BE2C (cell line): ENCODE results near the gene NUFIP1.
"Not testable (repeated sequence)": the region's sequence is repeated elsewhere in the genome, so short reads cannot be mapped to it uniquely, and the experiment has no call there.

ENCODE experiments used
- DNase-seq: peaks from one replicate; pipeline ENCODE4 v3.0.0-alpha.2; 2020
- H3K27me3 ChIP-seq: fragments of 250-450 bp; sonication (Bioruptor Pico); 2 replicates; pipeline ENCODE4 v1.5.1; 2020; ENCODE audit warnings: mild to moderate bottlenecking
- H3K36me3 ChIP-seq: fragments of 250-450 bp; sonication (Bioruptor Pico); 2 replicates; pipeline ENCODE4 v1.5.1; 2020; ENCODE audit warnings: mild to moderate bottlenecking
- H3K4me1 ChIP-seq: fragments of 250-450 bp; sonication (Bioruptor Pico); 2 replicates; pipeline ENCODE4 v1.5.1; 2020
- H3K4me3 ChIP-seq: 2 replicates; pipeline ENCODE4 v1.5.1; 2011; ENCODE audit warnings: low read depth, low read length
- H3K9me3 ChIP-seq: fragments of 250-450 bp; sonication (Bioruptor Pico); 2 replicates; pipeline ENCODE4 v1.5.1; 2020
- CTCF ChIP-seq: IDR thresholded peaks from 2 replicates; pipeline ENCODE4 v1.5.1; 2012; ENCODE audit warnings: mild to moderate bottlenecking, low read depth, low read length

NUFIP1 gene

GRCh38 chr13:44902738-44903137 is 86.5 kb downstream of the NUFIP1 start:
- Histone ChIP-seq H3K9me3 (no peaks in the 10 kb centered on the region), H3K36me3 (no peaks in the 10 kb centered on the region), H3K4me3 (no peak overlapping the region), H3K27me3 (no peaks in the 10 kb centered on the region), H3K4me1 (peaks cover 5% of the 10 kb centered on the region; the same call in 1 of the 2 replicates)
- no peak for DNase-seq
- no peak for TF ChIP-seq CTCF

DNA sequence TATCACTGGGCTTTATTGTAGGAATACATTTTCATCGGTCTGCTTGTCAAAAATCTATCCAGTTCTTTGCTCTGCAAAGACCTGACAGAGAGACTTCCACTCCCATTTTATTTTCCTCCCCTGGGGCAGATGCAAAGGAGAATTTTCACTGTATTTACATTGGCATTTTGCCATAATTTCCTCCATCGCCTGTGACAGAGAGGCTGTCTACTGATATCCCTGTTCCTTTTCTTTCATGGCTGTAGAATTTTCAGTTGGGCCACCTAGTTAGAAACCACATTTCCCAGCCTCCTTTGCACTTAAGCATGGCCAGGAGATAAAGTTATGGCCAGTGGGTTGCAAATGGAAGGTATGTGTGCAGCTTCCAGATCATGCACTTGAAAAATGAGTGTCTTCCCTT is 89.3 kb downstream of the NUFIP1 start:
- Histone ChIP-seq H3K9me3 (no peaks in the 10 kb centered on the region), H3K27me3 (no peaks in the 10 kb centered on the region), H3K4me1 (peaks cover 10% of the 10 kb centered on the region), H3K4me3 (no peak overlapping the region), H3K36me3 (no peaks in the 10 kb centered on the region)
- no peak for TF ChIP-seq CTCF
- DNase-seq = no peak

DNA sequence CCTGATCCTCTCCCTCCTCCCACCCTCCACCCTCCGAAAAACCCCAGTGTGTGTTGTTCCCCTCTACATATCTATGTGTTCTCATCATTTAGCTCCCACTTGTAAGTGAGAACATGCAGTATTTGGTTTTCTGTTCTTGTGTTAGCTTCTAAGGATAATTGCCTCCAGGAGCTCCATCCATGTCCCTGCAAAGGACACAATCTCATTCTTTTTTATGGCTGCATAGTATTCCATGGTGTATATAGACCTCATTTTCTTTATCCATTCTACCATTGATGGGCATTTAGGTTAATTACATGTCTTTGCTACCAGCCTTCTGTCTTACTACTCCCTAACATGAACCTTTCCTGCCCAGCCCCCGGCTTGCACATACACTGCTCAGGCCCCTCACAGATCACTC is 91.0 kb downstream of the NUFIP1 start:
- not testable (repeated sequence) for H3K9me3 ChIP-seq, H3K27me3 ChIP-seq, H3K36me3 ChIP-seq, H3K4me3 ChIP-seq, DNase-seq
- peaks cover 16% of the 10 kb centered on the region for H3K4me1 ChIP-seq

GRCh38 chr13:44895953-44896335 is 93.3 kb downstream of the NUFIP1 start:
- H3K9me3 ChIP-seq = no peaks in the 10 kb centered on the region
- H3K36me3 ChIP-seq = no peaks in the 10 kb centered on the region
- H3K4me1 ChIP-seq = peaks cover 16% of the 10 kb centered on the region
- TF ChIP-seq CTCF = no peak
- H3K27me3 ChIP-seq = no peaks in the 10 kb centered on the region
- DNase-seq = no peak
- H3K4me3 ChIP-seq = no peak overlapping the region

GRCh38 chr13:44895264-44895952 is 93.9 kb downstream of the NUFIP1 start:
- TF ChIP-seq CTCF = no peak
- Histone ChIP-seq H3K27me3 (no peaks in the 10 kb centered on the region), H3K9me3 (no peaks in the 10 kb centered on the region), H3K4me1 (peaks cover 14% of the 10 kb centered on the region), H3K36me3 (no peaks in the 10 kb centered on the region), H3K4me3 (no peak overlapping the region)
- no peak for DNase-seq

- no peaks in the 10 kb centered on the region for H3K27me3 ChIP-seq
- no peaks in the 10 kb centered on the region for H3K9me3 ChIP-seq
- TF ChIP-seq CTCF = no peak
- H3K36me3 ChIP-seq = no peaks in the 10 kb centered on the region
- no peak overlapping the region for H3K4me3 ChIP-seq
- DNase-seq = peak; percentile 27
- H3K4me1 ChIP-seq = peaks cover 11% of the 10 kb centered on the region
Measured at GRCh38 chr13:44894001-44894770, 95.1 kb downstream of the NUFIP1 start.
